NCI-H2227 treated with DMSO at 0.1 percent for 48 hours (cell line): Measurements from ENCODE around the gene TJP2.

Source experiments
- DNase-seq: peaks from one replicate; lab custom pipeline; 2025; lab: John Stamatoyannopoulos, UW

Gene TJP2

GRCh38 chr9:69232135-69232534 is 58.1 kb downstream of the TJP2 start:
- DNase-seq: no peak

- DNase-seq: no peak
Observed at GRCh38 chr9:69234683-69235082, 60.6 kb downstream of the TJP2 start.

GRCh38 chr9:69236188-69236587 is 62.1 kb downstream of the TJP2 start:
- DNase-seq: no peak

GRCh38 chr9:69237702-69238295 is 63.7 kb downstream of the TJP2 start:
- DNase-seq: no peak

- DNase-seq: no peak
Observed at GRCh38 chr9:69243116-69243515, 69.0 kb downstream of the TJP2 start.

- no peak for DNase-seq
Observed at GRCh38 chr9:69246629-69247028, 72.6 kb downstream of the TJP2 start.

GRCh38 chr9:69248005-69248404 is 73.9 kb downstream of the TJP2 start:
- no peak for DNase-seq

- DNase-seq: no peak
Observed at GRCh38 chr9:69249337-69249736, 75.3 kb downstream of the TJP2 start.

GRCh38 chr9:69250681-69251080 is 76.6 kb downstream of the TJP2 start:
- no peak for DNase-seq

GRCh38 chr9:69252436-69252835 is 78.4 kb downstream of the TJP2 start:
- DNase-seq: no peak

GRCh38 chr9:69253057-69253456 is 79.0 kb downstream of the TJP2 start:
- no peak for DNase-seq

- no peak for DNase-seq
Observed at GRCh38 chr9:69254223-69254622, 80.1 kb downstream of the TJP2 start.

GRCh38 chr9:69255591-69255990 is 81.5 kb downstream of the TJP2 start:
- DNase-seq: no peak

GRCh38 chr9:69258551-69258950 is 84.5 kb downstream of the TJP2 start:
- DNase-seq: no peak

- no peak for DNase-seq
Observed at GRCh38 chr9:69260161-69260560, 86.1 kb downstream of the TJP2 start.

- no peak for DNase-seq
Observed at GRCh38 chr9:69261636-69262035, 87.6 kb downstream of the TJP2 start.

GRCh38 chr9:69264526-69264925 is 90.4 kb downstream of the TJP2 start:
- DNase-seq: no peak

GRCh38 chr9:69265891-69266290 is 91.8 kb downstream of the TJP2 start:
- DNase-seq: no peak

GRCh38 chr9:69272212-69272611 is 98.1 kb downstream of the TJP2 start:
- DNase-seq: no peak

- no peak for DNase-seq
Observed at GRCh38 chr9:69273161-69273560, 99.1 kb downstream of the TJP2 start.

GRCh38 chr9:69276775-69277174 is 102.7 kb downstream of the TJP2 start:
- no peak for DNase-seq

- DNase-seq: no peak
Observed at GRCh38 chr9:69279084-69279731, 105.1 kb downstream of the TJP2 start.

GRCh38 chr9:69279733-69280132 is 105.7 kb downstream of the TJP2 start:
- no peak for DNase-seq

- no peak for DNase-seq
Observed at GRCh38 chr9:69283003-69283402, 108.9 kb downstream of the TJP2 start.
